ENCODE measurements around the gene MARCHF3.

The MARCHF3 gene

DNA sequence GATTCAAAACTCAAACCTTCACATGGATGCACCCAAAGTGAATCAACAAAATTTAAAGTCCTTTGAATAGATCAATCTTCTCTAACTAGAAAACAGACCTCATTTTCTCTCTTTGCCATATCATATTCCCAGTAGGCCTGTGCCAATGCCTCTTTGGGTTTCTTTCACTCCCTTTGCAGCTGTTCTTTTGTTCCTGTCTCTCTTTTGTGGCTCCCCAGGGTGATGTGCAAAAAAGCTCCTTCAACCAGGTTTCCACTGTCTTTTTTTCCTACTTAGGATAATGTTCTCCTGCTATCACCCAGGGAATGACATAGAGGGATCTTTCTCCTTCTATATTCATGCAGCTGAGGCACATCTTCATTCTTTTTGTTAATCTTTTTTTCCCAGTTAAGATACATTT is 54.6 kb downstream of the MARCHF3 start:
- TF ChIP-seq GATA1 (IDR thresholded peaks at IDR 0.05; ENCODE audit: low read depth, low read length) (no peak), POLR2A (IDR thresholded peaks at IDR 0.05; ENCODE audit: low read length) (no peak)

DNA sequence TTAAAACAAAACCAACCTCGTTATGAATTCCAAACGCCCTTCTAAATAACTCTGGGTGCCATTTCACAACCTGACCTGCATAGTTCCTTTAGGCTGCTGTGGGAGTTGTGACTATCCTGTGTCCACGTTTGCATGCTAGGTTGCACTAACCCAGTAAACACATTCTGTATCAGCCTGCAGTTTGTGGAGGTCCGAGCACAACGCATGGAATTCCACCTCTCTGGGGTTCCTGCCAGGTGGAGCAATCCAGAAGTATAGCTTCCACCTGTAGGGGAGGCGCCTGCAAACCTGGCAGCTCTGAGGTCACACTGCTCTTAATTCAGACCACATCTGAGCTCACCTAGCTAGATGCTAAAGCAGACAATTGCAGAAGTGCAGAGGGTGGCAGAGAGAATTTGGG is 57.2 kb downstream of the MARCHF3 start:
- DNase-seq: peak; percentile 35 to 64

More for the DNA sequence above, 54.6 kb downstream of the MARCHF3 start:
- DNase-seq: no peak

DNA sequence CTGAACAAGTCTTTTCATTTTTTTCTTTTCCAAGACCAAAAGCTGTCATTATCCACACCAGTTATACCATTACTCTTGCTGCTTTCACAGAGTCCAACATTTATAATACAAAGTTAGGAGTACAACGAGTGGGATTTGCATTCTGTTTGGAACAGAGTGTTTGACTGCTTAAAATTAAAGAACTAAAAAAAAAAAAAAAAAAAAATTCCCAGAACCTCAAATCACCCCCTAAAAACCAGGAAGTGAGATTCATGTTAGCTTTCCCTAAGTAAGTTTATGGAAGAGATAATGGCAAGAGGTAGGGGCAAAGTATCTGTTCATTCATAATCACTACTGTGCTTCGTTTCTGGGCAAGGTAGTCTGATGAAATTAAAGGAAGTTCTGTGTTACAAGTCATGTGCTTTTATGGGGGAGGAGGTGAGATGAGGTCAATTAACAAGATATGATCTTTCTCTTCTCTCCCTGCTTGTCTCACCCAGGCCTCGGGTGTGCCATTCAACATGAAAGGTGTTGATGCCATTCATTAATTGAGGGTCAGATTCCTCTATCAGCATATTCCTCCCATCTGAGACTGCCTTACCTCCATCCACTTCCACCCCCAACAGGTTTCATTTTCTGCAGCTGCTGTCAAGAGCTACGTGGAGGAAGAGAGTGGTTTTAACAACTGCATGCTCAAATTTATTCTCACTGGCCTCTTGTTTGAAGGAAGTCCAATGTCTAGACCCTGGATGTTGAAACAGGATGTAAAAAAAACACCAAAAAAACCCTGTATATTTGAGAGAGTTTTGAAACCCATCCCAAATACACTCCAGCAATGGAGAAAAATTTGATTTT is 58.1 kb downstream of the MARCHF3 start:
- TF ChIP-seq POLR2A (IDR thresholded peaks at IDR 0.05; ENCODE audit: low read length) (peak; percentile 21), GATA1 (IDR thresholded peaks at IDR 0.05; ENCODE audit: low read depth, low read length) (no peak)
- DNase-seq: peak; percentile 87 to 90

More for the DNA sequence above, 57.2 kb downstream of the MARCHF3 start:
- TF ChIP-seq GATA1 (IDR thresholded peaks at IDR 0.05; ENCODE audit: low read depth, low read length) (no peak), POLR2A (IDR thresholded peaks at IDR 0.05; ENCODE audit: low read length) (no peak)

GRCh38 chr5:126971455-126972031 is 58.8 kb downstream of the MARCHF3 start:
- DNase-seq: peak; percentile 78
- no peak for TF ChIP-seq GATA1 (IDR thresholded peaks at IDR 0.05; ENCODE audit: low read depth, low read length)
- peak; percentile 4 for TF ChIP-seq POLR2A (IDR thresholded peaks at IDR 0.05; ENCODE audit: low read length)

DNA sequence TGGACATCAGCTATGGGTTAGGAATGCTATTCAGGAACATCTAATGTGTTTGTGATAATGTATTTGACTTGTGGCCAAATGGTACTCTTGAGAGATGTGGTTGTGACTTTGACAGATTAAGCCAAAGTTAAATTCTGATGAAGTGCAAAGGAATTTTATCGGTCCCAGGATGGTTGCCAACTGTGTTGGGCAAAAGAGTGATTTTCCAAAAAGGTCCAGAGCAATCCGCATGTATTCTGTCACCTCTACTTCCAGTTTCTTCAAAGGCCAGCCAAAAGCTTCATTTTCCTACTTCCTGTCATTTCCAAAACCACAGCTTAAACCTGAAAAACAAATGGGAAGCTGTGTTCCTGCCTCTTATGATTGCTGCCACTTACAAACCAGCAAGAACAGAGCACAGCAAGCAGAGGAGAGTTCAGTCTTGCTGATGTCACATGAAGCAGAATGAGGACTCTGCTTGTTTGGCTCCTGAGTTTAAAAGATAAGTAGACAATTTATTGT is 59.8 kb downstream of the MARCHF3 start:
- TF ChIP-seq POLR2A (IDR thresholded peaks at IDR 0.05; ENCODE audit: low read length) (no peak), GATA1 (IDR thresholded peaks at IDR 0.05; ENCODE audit: low read depth, low read length) (no peak)
- DNase-seq: peak; percentile 40 to 61

- TF ChIP-seq GATA1 (IDR thresholded peaks at IDR 0.05; ENCODE audit: low read depth, low read length) (no peak), POLR2A (IDR thresholded peaks at IDR 0.05; ENCODE audit: low read length) (no peak)
- DNase-seq: no peak
These were observed 60.8 kb downstream of the MARCHF3 start for GRCh38 chr5:126969548-126969947.

DNA sequence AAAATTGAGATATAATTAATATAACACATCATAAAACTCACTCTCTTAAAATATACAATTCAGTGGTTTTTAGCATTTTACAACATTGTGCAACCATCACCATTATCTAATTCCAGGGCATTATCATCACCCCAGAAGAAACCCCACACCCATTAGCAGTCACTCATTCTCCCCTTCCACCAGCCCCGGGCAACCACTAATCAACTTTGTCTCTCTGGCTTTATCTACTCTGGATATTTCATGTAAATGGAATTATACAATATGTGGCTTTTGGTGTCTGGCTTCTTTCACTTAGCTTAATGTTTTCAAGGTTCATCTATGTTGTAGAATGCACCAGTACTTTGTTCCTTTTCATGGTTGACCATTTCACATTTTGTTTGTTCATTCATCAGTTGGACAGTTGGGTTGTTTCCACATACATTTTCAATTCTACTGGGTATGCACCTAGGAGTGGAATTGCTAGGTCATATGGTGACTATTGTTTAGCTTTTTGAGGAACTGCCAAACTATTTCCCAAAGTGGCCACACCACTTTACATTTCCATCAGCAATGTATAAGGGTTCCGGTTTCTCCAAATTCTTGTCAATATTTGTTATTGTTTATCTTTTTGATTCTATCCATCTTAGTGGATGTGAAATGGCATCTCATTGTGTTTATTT is 62.4 kb downstream of the MARCHF3 start:
- peak; percentile 66 to 69 for DNase-seq

GRCh38 chr5:126965487-126965886 is 64.9 kb downstream of the MARCHF3 start:
- DNase-seq: no peak
- TF ChIP-seq POLR2A (IDR thresholded peaks at IDR 0.05; ENCODE audit: low read length) (no peak), GATA1 (IDR thresholded peaks at IDR 0.05; ENCODE audit: low read depth, low read length) (no peak)

More for the DNA sequence above, 62.4 kb downstream of the MARCHF3 start:
- TF ChIP-seq GATA1 (IDR thresholded peaks at IDR 0.05; ENCODE audit: low read depth, low read length) (no peak), POLR2A (IDR thresholded peaks at IDR 0.05; ENCODE audit: low read length) (no peak)

DNA sequence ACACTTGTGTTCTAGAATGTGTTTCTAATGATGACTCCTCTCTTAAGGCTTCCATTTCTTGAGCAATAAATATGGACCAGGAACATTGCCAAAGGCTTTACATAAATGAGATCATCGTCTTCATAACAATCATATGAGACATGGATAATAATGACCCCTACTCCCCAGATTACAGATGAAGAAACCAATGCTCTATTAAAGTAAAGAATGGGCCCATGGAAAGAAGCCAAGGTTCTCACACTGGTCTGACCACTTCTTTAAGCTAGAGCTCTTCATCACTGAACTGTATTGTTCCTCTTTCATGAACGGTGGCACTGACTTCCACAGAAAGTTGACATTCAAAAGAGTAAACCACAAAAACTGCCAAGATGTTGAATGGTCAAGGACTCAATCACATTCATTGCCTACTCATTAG is 65.3 kb downstream of the MARCHF3 start:
- TF ChIP-seq POLR2A (IDR thresholded peaks at IDR 0.05; ENCODE audit: low read length) (no peak), GATA1 (IDR thresholded peaks at IDR 0.05; ENCODE audit: low read depth, low read length) (no peak)
- DNase-seq: peak in 1 of 2 experiments; percentile 65

GRCh38 chr5:126963822-126964375 is 66.5 kb downstream of the MARCHF3 start:
- TF ChIP-seq POLR2A (IDR thresholded peaks at IDR 0.05; ENCODE audit: low read length): no peak
- TF ChIP-seq GATA1 (IDR thresholded peaks at IDR 0.05; ENCODE audit: low read depth, low read length): no peak
- peak in 1 of 2 experiments; percentile 51 for DNase-seq

DNA sequence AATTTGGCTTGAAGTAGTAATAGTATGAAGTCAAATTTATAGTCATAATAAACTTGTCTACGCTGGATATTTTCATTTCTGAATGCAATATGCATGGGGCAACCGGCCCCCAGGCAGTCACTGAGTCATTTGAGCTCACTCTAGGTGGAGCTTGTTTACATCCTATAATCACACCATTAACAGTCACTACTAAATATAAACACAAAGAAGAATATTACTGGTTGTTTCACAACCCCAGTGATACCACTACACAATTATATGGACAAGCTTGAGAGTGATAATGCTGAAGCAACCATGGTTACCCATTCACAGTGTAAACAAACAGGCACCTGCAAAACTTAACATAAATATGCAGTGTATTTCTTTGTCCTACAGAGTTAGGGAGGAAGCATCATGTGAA is 68.7 kb downstream of the MARCHF3 start:
- TF ChIP-seq GATA1 (IDR thresholded peaks at IDR 0.05; ENCODE audit: low read depth, low read length): no peak
- no peak for TF ChIP-seq POLR2A (IDR thresholded peaks at IDR 0.05; ENCODE audit: low read length)
- peak; percentile 74 to 84 for DNase-seq

- no peak for TF ChIP-seq POLR2A (IDR thresholded peaks at IDR 0.05; ENCODE audit: low read length)
- DNase-seq: no peak
These were observed 69.2 kb downstream of the MARCHF3 start for GRCh38 chr5:126961128-126961527.

DNA sequence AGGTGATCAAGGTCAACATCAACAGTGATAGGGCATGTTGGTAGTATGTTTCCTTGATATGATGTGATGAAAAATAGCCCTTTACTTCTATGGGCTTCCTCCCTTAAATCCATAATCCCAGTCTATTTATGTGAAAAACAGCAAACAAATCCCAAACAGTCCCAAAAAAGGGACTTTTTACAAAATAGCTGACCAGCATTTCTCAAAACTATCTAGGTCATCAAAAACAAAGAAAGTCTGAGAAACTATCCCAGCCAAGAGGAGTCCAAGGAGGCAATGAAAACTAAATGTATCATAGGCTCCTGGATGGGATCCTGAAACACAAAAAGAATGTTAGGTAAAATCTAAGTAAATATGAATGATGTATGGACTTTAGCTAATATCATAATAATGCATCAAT is 71.2 kb downstream of the MARCHF3 start:
- no peak for TF ChIP-seq POLR2A (IDR thresholded peaks at IDR 0.05; ENCODE audit: low read length)
- TF ChIP-seq GATA1 (IDR thresholded peaks at IDR 0.05; ENCODE audit: low read depth, low read length): no peak
- no peak for DNase-seq

DNA sequence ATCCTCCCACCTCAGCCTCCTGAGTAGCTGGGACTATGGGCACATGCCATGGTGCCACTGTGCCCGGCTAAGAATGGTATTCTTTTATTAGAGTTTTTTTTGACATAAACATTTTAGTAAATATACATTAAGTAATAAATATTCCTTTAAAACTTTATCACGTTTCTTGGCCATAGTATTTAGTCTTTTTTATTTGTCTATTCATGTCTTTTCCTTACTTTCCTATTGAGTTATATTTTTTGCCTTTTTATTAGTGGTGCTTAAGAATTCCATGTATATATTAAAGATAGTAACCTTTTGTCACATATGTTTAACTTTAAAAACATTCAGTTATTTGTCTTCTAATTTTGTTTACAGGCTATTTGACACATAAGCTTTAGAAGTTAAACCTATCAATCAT is 73.4 kb downstream of the MARCHF3 start:
- no peak for TF ChIP-seq GATA1 (IDR thresholded peaks at IDR 0.05; ENCODE audit: low read depth, low read length)
- TF ChIP-seq POLR2A (IDR thresholded peaks at IDR 0.05; ENCODE audit: low read length): no peak
- no peak for DNase-seq

All from erythroblast (primary cell).